Ecto neural progenitor cell (in vitro differentiated cells): ENCODE measurements around the gene DBI.

ENCODE experiments used
- DNase-seq: peaks from one replicate; pipeline ENCODE4 v3.0.0-alpha.2; 2018; ENCODE audit warnings: low spot score

The DBI gene

GRCh38 chr2:119366649-119367471, at the start of gene DBI, which contains the start of gene C2orf76:
DBI (plus strand) TSS chr2:119366977; CDS start chr2:119367052, 75 bp downstream.
C2orf76 (minus strand) TSS chr2:119366834; CDS start chr2:119339959, 26,875 bp downstream.
- peak; percentile 96 for DNase-seq

DNA sequence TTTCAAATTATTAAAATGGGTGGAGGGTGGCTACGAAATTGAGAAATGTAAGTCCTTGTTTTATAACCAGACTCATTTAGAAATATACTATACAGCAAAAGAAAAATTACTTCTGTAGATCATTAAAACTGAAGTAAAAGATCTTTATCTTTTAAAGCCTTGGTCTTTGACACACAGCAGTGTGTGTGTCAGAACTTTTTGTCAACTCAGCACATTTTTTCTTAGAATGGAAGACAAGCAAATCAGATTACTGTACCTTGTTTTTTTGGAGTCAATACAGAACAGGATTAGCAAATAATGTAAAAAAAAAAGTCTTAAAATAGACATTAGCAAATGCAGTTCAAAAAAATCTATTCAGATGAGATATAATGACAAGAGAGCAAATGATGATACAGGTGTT, 49.2 kb upstream of the DBI start:
- DNase-seq: no peak

DNA sequence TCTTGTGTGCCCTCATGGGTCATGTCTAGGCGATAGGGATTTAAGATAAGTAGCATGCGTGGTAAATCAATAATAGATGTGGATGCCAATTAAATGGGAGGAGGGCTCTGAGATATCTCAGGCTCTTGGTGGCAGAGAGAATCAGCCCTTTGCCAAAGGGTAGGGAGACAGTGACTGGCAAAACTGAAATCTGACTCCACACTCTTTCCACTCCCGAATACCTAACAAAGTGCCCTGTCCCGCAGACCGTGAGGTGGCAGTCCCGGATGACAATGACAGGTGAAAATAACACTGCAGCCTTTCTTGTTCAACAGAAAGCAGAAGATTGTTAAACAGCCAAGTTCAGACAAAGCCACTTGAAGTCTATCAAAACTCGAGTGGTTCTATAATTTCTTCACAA, 47.2 kb upstream of the DBI start:
- DNase-seq: no peak

GRCh38 chr2:119323459-119323858, 43.3 kb upstream of the DBI start:
- no peak for DNase-seq

DNA sequence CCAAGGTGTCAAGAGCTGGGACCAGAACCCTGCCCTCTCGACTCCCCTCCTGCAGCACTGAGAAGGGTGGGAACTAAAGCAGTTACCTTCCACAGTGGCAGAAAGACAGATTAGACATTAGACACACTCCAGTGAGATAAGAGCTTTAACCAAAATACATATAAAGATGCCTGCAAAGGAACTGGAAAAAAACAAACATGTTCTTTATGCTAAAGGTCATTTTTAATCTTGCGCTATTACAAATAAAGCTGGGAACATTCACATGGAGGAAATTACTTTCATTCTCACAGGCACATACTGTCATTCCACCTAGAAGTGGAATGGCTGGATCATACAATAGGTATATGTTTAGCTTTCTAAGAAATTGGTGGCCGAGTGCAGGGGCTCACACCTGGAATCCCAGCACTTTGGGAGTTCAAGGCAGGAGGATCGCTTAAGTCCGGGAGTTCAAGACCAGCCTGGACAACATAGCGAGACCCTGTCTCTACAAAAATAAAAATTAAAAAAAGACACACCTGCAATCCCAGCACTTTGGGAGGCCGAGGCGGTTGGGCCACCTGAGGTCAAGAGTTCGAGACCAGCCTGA, 42.0 kb upstream of the DBI start:
- no peak for DNase-seq

DNA sequence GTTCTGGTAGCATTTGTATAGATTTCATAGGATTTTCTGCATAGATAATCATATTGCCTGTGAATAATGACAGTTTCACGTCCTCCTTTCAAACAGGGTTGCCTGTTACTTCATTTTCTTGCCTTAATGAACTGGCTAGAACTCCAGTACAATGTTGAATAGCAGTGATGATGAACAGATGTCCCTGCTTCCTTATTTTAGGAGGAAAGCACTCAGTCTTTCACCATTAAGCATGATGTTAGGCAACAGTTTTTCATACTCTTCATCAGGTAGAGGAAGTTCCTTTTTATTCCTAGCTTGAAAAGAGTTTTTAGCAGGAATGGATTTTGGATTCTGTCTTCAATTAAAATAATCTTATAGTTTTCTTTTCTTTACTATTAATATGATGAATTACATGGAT, 39.8 kb upstream of the DBI start:
- no peak for DNase-seq

DNA sequence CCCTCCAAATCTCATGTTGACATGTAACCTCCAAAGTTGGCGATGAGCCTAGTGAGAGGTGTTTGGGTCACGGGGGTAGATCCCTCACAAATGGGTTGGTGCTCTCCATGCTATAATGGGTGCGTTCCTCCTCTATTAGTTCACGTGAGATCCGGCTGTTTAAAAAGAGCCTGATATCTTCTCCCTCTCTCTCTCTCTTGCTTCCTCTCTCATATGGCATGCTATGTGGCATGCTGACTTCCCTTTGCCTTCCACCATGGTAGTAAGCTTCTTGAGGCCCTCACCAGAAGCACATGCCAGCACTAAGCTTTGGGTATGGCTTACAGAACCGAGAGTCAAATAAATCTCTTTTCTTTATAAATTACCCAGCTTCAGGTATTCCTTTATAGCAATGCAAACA, 39.3 kb upstream of the DBI start:
- no peak for DNase-seq

DNA sequence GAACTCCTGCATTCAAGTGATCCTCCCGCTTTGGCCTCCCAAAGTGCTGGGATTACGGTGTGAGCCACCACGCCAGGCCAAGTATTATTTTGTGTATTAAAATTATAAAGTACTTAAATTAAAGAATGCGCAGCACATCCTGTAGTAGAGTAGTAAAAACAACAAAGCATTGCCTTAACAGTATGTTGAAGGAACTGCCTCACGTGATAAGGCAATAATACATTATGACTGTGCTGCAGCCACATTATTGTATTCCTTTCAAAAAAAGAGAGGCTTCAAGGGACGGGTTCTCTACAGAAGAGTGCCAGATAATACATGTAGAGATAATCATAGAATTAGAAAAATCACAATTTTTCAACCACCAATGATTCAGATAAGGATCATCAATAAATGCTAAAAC, 33.8 kb upstream of the DBI start:
- no peak for DNase-seq

DNA sequence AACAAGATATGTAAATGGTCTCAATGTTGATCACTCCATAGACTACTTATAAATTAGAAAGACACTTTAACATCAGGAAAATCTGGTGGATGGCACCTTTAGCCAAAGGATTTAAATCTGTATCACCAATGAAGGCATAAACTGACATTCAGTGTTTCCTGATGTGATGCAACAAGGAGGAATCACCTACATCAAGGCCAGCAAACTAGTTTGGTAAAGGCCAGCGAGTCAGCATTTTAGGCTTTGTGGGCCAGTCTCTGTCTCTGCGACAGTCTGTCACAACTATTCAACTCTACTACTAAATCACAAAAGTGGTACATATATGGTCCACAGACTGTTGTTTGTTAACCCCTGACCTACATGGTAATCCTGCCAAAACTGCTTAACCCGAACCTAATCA, 33.4 kb upstream of the DBI start:
- no peak for DNase-seq

DNA sequence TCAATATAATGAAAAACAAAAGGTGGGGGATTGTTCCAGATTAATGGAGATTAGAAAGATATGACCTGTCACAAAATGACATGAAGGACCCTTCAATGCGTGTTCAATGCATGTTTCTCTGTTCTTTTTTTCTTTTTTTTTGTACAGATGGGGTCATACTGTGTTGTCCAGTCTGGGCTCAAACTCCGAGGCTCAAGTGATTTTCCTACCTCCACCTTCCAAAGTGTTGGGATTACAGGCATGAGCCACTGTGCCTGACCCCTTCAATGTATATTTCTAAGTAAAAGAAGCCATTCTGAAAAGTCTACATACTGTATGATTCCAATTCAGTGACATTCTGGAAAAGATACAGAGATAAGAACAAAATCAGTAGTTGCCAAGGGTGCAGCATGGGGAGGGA, 32.9 kb upstream of the DBI start:
- DNase-seq: no peak

GRCh38 chr2:119337749-119338148, 29.0 kb upstream of the DBI start:
- no peak for DNase-seq

DNA sequence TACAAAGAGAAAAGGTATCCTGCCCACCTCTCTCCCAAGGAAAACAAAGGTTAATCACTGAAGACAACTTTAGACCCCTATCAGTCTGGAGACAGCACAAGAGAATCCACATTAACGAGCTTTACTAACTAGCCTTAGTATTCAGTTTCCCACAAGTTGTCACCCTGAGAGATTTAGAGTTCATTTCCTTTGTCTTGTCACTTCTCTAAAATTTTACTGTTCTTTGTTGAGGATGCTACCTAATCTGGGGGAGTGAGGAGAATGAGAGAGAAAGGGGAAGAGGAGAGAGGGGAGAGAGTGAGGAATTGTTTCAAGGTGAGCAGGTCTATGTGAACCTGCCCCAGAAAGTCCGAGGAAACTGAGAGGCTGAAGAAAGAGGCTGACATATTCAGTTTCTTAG, 28.5 kb upstream of the DBI start:
- no peak for DNase-seq

DNA sequence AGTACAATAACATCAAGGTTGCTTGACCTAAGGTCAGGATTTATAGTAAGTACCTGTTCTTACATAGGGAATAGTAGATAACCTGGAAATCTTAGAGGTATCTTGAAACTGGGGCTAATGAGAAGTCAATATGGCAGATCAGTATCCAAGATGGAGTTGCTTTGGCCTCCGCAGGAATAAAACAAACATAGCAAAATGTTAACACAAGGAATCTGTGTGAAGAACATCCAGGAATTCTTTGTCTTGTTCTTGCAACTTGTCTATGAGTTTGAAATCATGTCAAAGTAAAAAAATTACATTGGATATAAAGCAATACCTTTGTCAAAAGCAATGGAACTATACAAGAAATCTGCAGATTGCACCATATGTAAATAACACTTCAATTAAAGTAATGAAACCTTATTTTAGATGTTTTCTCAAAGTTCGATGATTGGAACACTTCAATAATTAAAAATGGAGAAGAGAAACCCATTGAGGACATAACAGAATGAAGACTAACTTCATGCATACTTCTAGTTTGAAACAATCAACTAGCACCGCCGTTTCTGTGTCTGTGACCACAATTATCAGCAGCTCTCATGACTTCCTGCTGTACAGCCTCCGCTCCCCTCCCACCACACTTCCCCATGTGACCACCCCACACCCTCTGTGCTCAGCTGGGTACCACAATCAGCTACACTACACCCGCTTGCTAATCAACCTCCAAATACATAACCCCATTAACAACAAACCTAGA, 27.8 kb upstream of the DBI start:
- no peak for DNase-seq

GRCh38 chr2:119339562-119339923, 27.2 kb upstream of the DBI start:
- DNase-seq: no peak

DNA sequence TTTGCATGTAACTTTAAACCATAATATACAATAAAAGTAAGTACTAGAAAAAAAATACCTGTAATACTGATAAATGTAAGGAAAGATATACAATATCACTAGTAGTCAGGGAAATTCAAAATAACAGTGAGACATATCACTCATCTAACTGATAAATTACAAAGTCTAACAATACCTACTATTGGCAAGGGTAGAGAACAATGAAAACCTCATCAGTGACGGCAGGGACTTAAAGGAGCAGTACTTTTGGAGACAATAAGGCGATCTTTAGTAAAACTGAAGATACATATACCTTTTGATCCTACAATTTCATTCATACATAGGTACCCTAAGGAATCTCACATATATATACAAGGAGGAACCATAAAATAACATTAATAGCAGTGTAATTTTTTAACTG, 25.1 kb upstream of the DBI start:
- DNase-seq: no peak

- no peak for DNase-seq
Measured at GRCh38 chr2:119349289-119349688, 17.5 kb upstream of the DBI start.

DNA sequence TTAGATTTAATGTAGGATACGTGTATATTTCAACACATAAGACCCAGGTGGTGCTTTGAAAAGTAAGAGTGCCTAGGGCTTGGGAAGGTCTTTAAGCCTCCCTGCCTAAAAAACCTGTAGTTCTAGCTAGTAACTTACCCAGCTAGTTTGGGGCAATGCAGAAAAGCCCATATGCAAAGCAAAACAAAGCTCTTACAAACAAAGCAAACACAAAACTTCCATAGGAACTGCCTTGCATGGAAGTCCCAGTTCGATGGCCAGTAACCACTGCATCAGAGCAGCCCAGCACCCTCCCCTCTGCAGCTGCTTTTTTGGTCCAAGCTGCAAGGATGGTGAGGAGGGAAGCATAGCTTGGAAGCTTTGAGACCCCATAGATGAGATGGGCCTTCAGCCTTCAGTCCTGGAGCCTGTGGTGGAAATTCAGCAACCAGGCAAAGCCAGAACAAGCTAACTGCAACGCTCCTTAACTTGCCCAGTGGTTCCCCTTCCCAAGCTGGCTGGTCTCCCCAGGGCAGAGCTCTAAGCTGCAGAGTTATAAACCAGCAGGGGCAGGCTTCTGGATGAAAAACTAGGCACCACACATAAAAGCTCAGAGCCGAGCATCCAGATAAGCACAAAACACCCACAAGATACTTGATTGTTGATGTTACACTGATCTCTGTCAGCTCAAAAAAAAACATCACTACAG, 16.3 kb upstream of the DBI start:
- peak; percentile 63 for DNase-seq

DNA sequence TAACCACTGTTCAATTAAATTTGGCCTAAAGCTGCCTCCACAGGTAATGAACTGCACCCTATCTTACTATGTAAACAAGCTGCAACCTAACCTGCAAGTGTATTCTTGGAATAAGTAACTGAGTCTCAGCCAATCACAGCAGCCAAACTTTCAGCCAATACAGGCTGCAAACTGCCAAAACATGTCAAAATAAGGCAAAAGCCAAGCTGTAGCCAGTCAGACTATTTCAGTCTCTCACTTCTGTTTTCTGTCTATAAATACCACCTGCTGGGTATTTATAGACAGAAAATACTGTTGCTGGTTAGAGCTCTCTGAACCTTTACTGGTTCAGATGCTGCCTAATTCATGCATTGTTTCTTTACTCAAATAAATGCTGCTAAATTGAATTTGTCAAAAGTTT, 14.4 kb upstream of the DBI start:
- no peak for DNase-seq

GRCh38 chr2:119354860-119355259, 11.9 kb upstream of the DBI start:
- DNase-seq: no peak

GRCh38 chr2:119359774-119360173, 7.0 kb upstream of the DBI start:
- DNase-seq: no peak

DNA sequence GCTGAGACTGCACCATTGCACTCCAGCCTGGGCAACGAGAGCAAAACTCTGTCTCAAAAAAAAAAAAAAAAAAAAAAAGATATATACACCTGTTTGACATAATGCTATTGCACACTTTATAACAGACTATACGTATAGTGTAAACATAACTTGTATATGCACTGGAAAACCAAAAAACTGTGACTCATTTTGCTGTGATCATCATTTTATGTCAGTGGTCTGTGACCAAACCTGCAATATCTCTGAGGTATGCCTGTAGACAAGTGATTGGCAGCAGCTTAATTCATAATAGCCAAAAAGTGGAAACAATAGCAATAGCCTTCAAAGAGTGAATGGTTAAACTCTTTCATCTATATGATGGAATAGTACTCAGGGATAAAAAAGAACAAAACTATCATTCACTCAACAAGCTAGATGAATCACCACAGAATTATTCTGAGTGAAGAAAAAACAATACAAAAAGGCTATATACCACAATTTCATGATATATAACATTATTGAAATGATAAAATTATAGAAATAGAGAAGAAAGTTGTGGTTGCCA, 6.3 kb upstream of the DBI start:
- no peak for DNase-seq

GRCh38 chr2:119364798-119365197, 2.0 kb upstream of the DBI start:
- DNase-seq: no peak
